CD14-positive monocyte (primary cell): Measurements from ENCODE around the gene RNF217. TPM values are rescaled to one million over a fixed set of nuclear protein-coding genes. Genes with fewer than 3 reads are reported as not detected.
A peak's percentile ranks its signal among the peaks of the same experiment; 100 is the strongest.

ENCODE experiments used
- DNase-seq, 3 donors: peaks; one replicate each; pipeline ENCODE4 v3.0.0-alpha.2; 2011 to 2022
- H2AFZ ChIP-seq: 2 replicates; pipeline ENCODE4 v1.6.0; 2012; ENCODE audit warnings: mild to moderate bottlenecking, low read depth, low read length, inconsistent platforms; ENCODE audit not compliant: insufficient read depth, poor library complexity, severe bottlenecking
- H3K27ac ChIP-seq, 2 donors: 1 replicate in 1 of 2; 2 replicates in 1 of 2; pipeline ENCODE4 v1.5.1; 2012 to 2013; ENCODE audit warnings: low read length in 2 of 2, control low read depth in 1 of 2, inconsistent platforms in 1 of 2, low read depth in 1 of 2, mild to moderate bottlenecking in 1 of 2
- H3K27me3 ChIP-seq, 2 donors: one replicate each; pipeline versions ENCODE4 v1.6.0 to v1.6.1; 2011 to 2013; ENCODE audit warnings: low read length in 2 of 2; ENCODE audit not compliant: control insufficient read depth in 2 of 2, insufficient read depth in 2 of 2
- H3K36me3 ChIP-seq, 2 donors: replicated peaks in 1 of 2; 1 replicate in 1 of 2; 2 replicates in 1 of 2; pipeline versions ENCODE4 v1.5.1 to v1.6.1; 2012 to 2013; ENCODE audit warnings: low read length in 2 of 2, control low read depth in 1 of 2, inconsistent platforms in 1 of 2, mild to moderate bottlenecking in 1 of 2; ENCODE audit not compliant: insufficient read depth in 2 of 2, control insufficient read depth in 1 of 2
- H3K4me1 ChIP-seq, 2 donors: 1 replicate in 1 of 2; 2 replicates in 1 of 2; pipeline versions ENCODE4 v1.5.1 to v1.6.1; 2012 to 2013; ENCODE audit warnings: low read length in 2 of 2, control low read depth in 1 of 2, inconsistent platforms in 1 of 2, mild to moderate bottlenecking in 1 of 2, moderate library complexity in 1 of 2; ENCODE audit not compliant: insufficient read depth in 2 of 2, control insufficient read depth in 1 of 2
- H3K4me2 ChIP-seq: replicated peaks from 2 replicates; pipeline ENCODE3; 2012; ENCODE audit warnings: low read length, moderate library complexity, mild to moderate bottlenecking; ENCODE audit not compliant: poor library complexity, severe bottlenecking; ENCODE audit errors: extremely low read depth
- H3K4me3 ChIP-seq, 3 experiments: fragments of 200-600 bp in 1 of 3; sonication (generic) in 1 of 3; replicated peaks in 1 of 3; 1 replicate in 2 of 3; 2 replicates in 1 of 3; pipeline ENCODE4 v1.5.1; 2011 to 2013; ENCODE audit warnings: low read length in 3 of 3, mild to moderate bottlenecking in 3 of 3, control low read depth in 2 of 3, low read depth in 2 of 3, inconsistent platforms in 1 of 3, moderate library complexity in 1 of 3
- H3K79me2 ChIP-seq: 2 replicates; pipeline ENCODE4 v1.6.0; 2012; ENCODE audit warnings: mild to moderate bottlenecking, control low read depth, inconsistent platforms, low read length, moderate library complexity; ENCODE audit not compliant: insufficient read depth
- H3K9ac ChIP-seq: 2 replicates; pipeline ENCODE4 v1.6.0; 2017; ENCODE audit warnings: low read length, mild to moderate bottlenecking; ENCODE audit not compliant: insufficient read depth, poor library complexity, severe bottlenecking
- H3K9me3 ChIP-seq, 2 donors: replicated peaks in 1 of 2; 1 replicate in 1 of 2; 2 replicates in 1 of 2; pipeline versions ENCODE4 v1.5.1 to v1.6.1; 2012 to 2013; ENCODE audit warnings: low read length in 2 of 2, control low read depth in 1 of 2; ENCODE audit not compliant: control insufficient read depth in 1 of 2, insufficient read depth in 1 of 2
- H4K20me1 ChIP-seq: 2 replicates; pipeline ENCODE4 v1.6.0; 2012; ENCODE audit warnings: mild to moderate bottlenecking, low read length, control low read depth, moderate library complexity; ENCODE audit not compliant: insufficient read depth
- H3K27ac Mint-ChIP-seq, 7 donors: one replicate each; pipeline ENCODE4 v1.8.0; 2020; ENCODE audit warnings: mild to moderate bottlenecking in 7 of 7, mixed read lengths in 7 of 7, moderate library complexity in 6 of 7, inconsistent platforms in 2 of 7
- H3K27me3 Mint-ChIP-seq, 3 donors: one replicate each; pipeline ENCODE4 v1.8.0; 2021 to 2022; ENCODE audit warnings: low read depth in 3 of 3, mild to moderate bottlenecking in 3 of 3, mixed read lengths in 3 of 3, moderate library complexity in 3 of 3, inconsistent platforms in 1 of 3
- H3K36me3 Mint-ChIP-seq, 2 donors: one replicate each; pipeline ENCODE4 v1.8.0; 2020; ENCODE audit warnings: mixed read lengths in 2 of 2, inconsistent platforms in 1 of 2, mild to moderate bottlenecking in 1 of 2
- H3K4me1 Mint-ChIP-seq: one replicate; pipeline ENCODE4 v1.8.0; 2020; ENCODE audit warnings: mild to moderate bottlenecking, mixed read lengths
- H3K4me3 Mint-ChIP-seq, 2 donors: one replicate each; pipeline ENCODE4 v1.8.0; 2020; ENCODE audit warnings: mild to moderate bottlenecking in 2 of 2, mixed read lengths in 2 of 2, moderate library complexity in 1 of 2
- H3K9me3 Mint-ChIP-seq, 7 donors: one replicate each; pipeline ENCODE4 v1.8.0; 2020 to 2022; ENCODE audit warnings: mixed read lengths in 7 of 7, mild to moderate bottlenecking in 6 of 7, moderate library complexity in 6 of 7, inconsistent platforms in 2 of 7
- CTCF ChIP-seq: fragments of 200-600 bp; IDR thresholded peaks from one replicate; pipeline ENCODE4 v1.8.0; 2022; ENCODE audit warnings: antibody characterized with exemption, mild to moderate bottlenecking
- WGBS: methylation state at CpG from one replicate; pipeline ENCODE4 v1.1.5; 2013; ENCODE audit warnings: missing lambda C conversion rate; ENCODE audit not compliant: insufficient coverage; 5-methylcytosine and 5-hydroxymethylcytosine counted together
- intact Hi-C, 2 donors: fragments of 100-400 bp; cut with micrococcal nuclease; formaldehyde crosslinking; loops; one replicate each; pipeline versions ENCODE4 v1.15.0 to v1.15.1; 2023
- polyA plus RNA-seq, 3 donors: library from polyadenylated mRNA; depleted of rRNA in 1 of 3; unstranded in 2 of 3; stranded (reverse) in 1 of 3; fragments of 300-500 nt in 2 of 3; fragments of >200 nt in 1 of 3; fragmentation: Illumina TruSeq in 2 of 3; gene quantifications; 1 replicate in 2 of 3; 2 replicates in 1 of 3; pipeline ENCODE4 v1.2.3, GENCODE V29; 2012 to 2021

Gene RNF217
- polyA plus RNA-seq, 3 donors: 2.2 to 11.6 (median 3.3) TPM

- Mint-ChIP-seq H3K4me3 (no peak overlapping the region), H3K27ac (peak overlapping the region in 1 of 7 donors; percentile 12), H3K27me3 (peaks cover 0 to 1% (median 0%) of the 10 kb centered on the region in 3 donors), H3K9me3 (peaks cover 0 to 3% (median 0%) of the 10 kb centered on the region in 7 donors), H3K36me3 (no peaks in the 10 kb centered on the region), H3K4me1 (peaks cover 20% of the 10 kb centered on the region)
- H3K4me2 ChIP-seq: no peak overlapping the region
- H3K4me1 ChIP-seq: peaks cover 13 to 16% of the 10 kb centered on the region in 2 donors
- H3K9me3 ChIP-seq: no peaks in the 10 kb centered on the region
- intact Hi-C loops: no loop called here
- H2AFZ ChIP-seq: no peak overlapping the region
- no peaks in the 10 kb centered on the region for H4K20me1 ChIP-seq
- no peak for DNase-seq
- H3K9ac ChIP-seq: no peak overlapping the region
- H3K27ac ChIP-seq: no peak overlapping the region
- H3K36me3 ChIP-seq: no peaks in the 10 kb centered on the region
- peaks cover 14% of the 10 kb centered on the region for H3K79me2 ChIP-seq
- no peak for TF ChIP-seq CTCF
- H3K27me3 ChIP-seq: no peaks in the 10 kb centered on the region
- no peak overlapping the region for H3K4me3 ChIP-seq
Observed at GRCh38 chr6:124958149-124958548, 4.1 kb upstream of the RNF217 start.

GRCh38 chr6:124958759-124959354, 3.4 kb upstream of the RNF217 start:
- Histone ChIP-seq H3K4me3 (no peak overlapping the region), H3K9ac (no peak overlapping the region), H3K4me2 (no peak overlapping the region), H3K4me1 (peaks cover 20 to 22% of the 10 kb centered on the region in 2 donors), H3K79me2 (peaks cover 17% of the 10 kb centered on the region), H3K36me3 (no peaks in the 10 kb centered on the region), H4K20me1 (no peaks in the 10 kb centered on the region), H2AFZ (no peak overlapping the region), H3K27me3 (no peaks in the 10 kb centered on the region), H3K27ac (no peak overlapping the region), H3K9me3 (no peaks in the 10 kb centered on the region)
- no peak overlapping the region for H3K27ac Mint-ChIP-seq
- peaks cover 28% of the 10 kb centered on the region for H3K4me1 Mint-ChIP-seq
- no peak for TF ChIP-seq CTCF
- intact Hi-C loops: no loop called here
- DNase-seq: peak in 1 of 3 donors; percentile 26
- H3K9me3 Mint-ChIP-seq: peaks cover 0 to 3% (median 0%) of the 10 kb centered on the region in 7 donors
- H3K36me3 Mint-ChIP-seq: no peaks in the 10 kb centered on the region
- peaks cover 0 to 1% (median 0%) of the 10 kb centered on the region in 3 donors for H3K27me3 Mint-ChIP-seq
- H3K4me3 Mint-ChIP-seq: no peak overlapping the region
- no CpG with 5 or more reads among the region's 1 CpG for WGBS
